HFFc6 (cell line): Measurements from ENCODE around the gene TMEM94. TPM values are rescaled to one million over a fixed set of nuclear protein-coding genes. Genes with fewer than 3 reads are reported as not detected.

ENCODE experiments used
- DNase-seq: peaks from one replicate; pipeline ENCODE4 v3.0.0-alpha.2; 2018
- H3K27ac Mint-ChIP-seq: 2 replicates; pipeline ENCODE4 v1.8.0; 2020; ENCODE audit warnings: mild to moderate bottlenecking, mixed read lengths
- H3K27me3 Mint-ChIP-seq: 2 replicates; pipeline ENCODE4 v1.8.0; 2021; ENCODE audit warnings: mild to moderate bottlenecking, moderate library complexity, mixed read lengths; ENCODE audit not compliant: insufficient read depth
- H3K36me3 Mint-ChIP-seq: 2 replicates; pipeline ENCODE4 v1.8.0; 2021; ENCODE audit warnings: low read depth, mixed read lengths
- H3K4me1 Mint-ChIP-seq: 2 replicates; pipeline ENCODE4 v1.8.0; 2020; ENCODE audit warnings: low read depth, mixed read lengths
- H3K4me3 Mint-ChIP-seq: 2 replicates; pipeline ENCODE4 v1.8.0; 2020; ENCODE audit warnings: mild to moderate bottlenecking, moderate library complexity, mixed read lengths
- H3K9me3 Mint-ChIP-seq: 2 replicates; pipeline ENCODE4 v1.8.0; 2020; ENCODE audit warnings: mild to moderate bottlenecking, mixed read lengths
- CTCF ChIP-seq: fragments of 200-600 bp; sonication (generic); IDR thresholded peaks from 2 replicates; pipeline ENCODE4 v1.5.0; 2021; ENCODE audit warnings: antibody characterized with exemption, mild to moderate bottlenecking
- total RNA-seq, 6 experiments: library from RNA; stranded (reverse); fragmentation: NEBNext Ultra II Directional; extraction: Animal tissue kit (Norgen Biotek cat#: 25700); gene quantifications; 2 replicates in 1 of 6; 3 replicates in 5 of 6; pipeline ENCODE4 v1.2.3, GENCODE V29; 2021

TMEM94 gene
- total RNA-seq, 6 experiments from 2014 or later, result 31.7 to 43.9 (median 41.2) TPM

GRCh38 chr17:75471207-75471606 lies 14.8 kb downstream of the TMEM94 start:
- H3K27me3 Mint-ChIP-seq, result no peaks in the 10 kb centered on the region
- no peak overlapping the region for H3K27ac Mint-ChIP-seq
- H3K36me3 Mint-ChIP-seq, result 0 out of 2 replicates have a peak, but pooled peaks cover 7% of the 10 kb centered on the region
- no peak for DNase-seq
- TF ChIP-seq CTCF, result no peak
- H3K4me1 Mint-ChIP-seq, result no peaks in the 10 kb centered on the region
- H3K4me3 Mint-ChIP-seq, result no peak overlapping the region
- H3K9me3 Mint-ChIP-seq, result no peaks in the 10 kb centered on the region

GRCh38 chr17:75472119-75472518 lies 15.7 kb downstream of the TMEM94 start:
- DNase-seq, result no peak
- Mint-ChIP-seq H3K36me3 (0 out of 2 replicates have a peak, but pooled peaks cover 7% of the 10 kb centered on the region), H3K27ac (no peak overlapping the region), H3K27me3 (no peaks in the 10 kb centered on the region), H3K4me1 (no peaks in the 10 kb centered on the region), H3K9me3 (no peaks in the 10 kb centered on the region), H3K4me3 (no peak overlapping the region)
- no peak for TF ChIP-seq CTCF

- Mint-ChIP-seq H3K27me3 (no peaks in the 10 kb centered on the region), H3K36me3 (0 out of 2 replicates have a peak, but pooled peaks cover 7% of the 10 kb centered on the region), H3K4me3 (no peak overlapping the region), H3K27ac (no peak overlapping the region), H3K9me3 (no peaks in the 10 kb centered on the region), H3K4me1 (no peaks in the 10 kb centered on the region)
- DNase-seq, result no peak
- TF ChIP-seq CTCF, result no peak
Observed at GRCh38 chr17:75473246-75473645, 16.8 kb downstream of the TMEM94 start.

GRCh38 chr17:75474736-75475135 lies 18.3 kb downstream of the TMEM94 start:
- no peak for TF ChIP-seq CTCF
- no peaks in the 10 kb centered on the region for H3K4me1 Mint-ChIP-seq

GRCh38 chr17:75475144-75475835 lies 18.9 kb downstream of the TMEM94 start:
- H3K4me1 Mint-ChIP-seq, result no peaks in the 10 kb centered on the region

More at GRCh38 chr17:75474736-75475135, 18.3 kb downstream of the TMEM94 start:
- Mint-ChIP-seq H3K27me3 (peaks cover under 1% of the 10 kb centered on the region; the same call in 1 of the 2 replicates), H3K36me3 (0 out of 2 replicates have a peak, but pooled peaks cover 7% of the 10 kb centered on the region), H3K27ac (no peak overlapping the region), H3K4me3 (no peak overlapping the region), H3K9me3 (no peaks in the 10 kb centered on the region)
- no peak for DNase-seq

More at GRCh38 chr17:75475144-75475835, 18.9 kb downstream of the TMEM94 start:
- H3K36me3 Mint-ChIP-seq, result 0 out of 2 replicates have a peak, but pooled peaks cover 7% of the 10 kb centered on the region
- no peaks in the 10 kb centered on the region for H3K9me3 Mint-ChIP-seq
- H3K27ac Mint-ChIP-seq, result no peak overlapping the region
- H3K4me3 Mint-ChIP-seq, result no peak overlapping the region
- TF ChIP-seq CTCF, result no peak
- DNase-seq, result no peak
- H3K27me3 Mint-ChIP-seq, result peaks cover 2% of the 10 kb centered on the region; the same call in 1 of the 2 replicates
